ENCODE measurements around the gene CCDC167.

DNA sequence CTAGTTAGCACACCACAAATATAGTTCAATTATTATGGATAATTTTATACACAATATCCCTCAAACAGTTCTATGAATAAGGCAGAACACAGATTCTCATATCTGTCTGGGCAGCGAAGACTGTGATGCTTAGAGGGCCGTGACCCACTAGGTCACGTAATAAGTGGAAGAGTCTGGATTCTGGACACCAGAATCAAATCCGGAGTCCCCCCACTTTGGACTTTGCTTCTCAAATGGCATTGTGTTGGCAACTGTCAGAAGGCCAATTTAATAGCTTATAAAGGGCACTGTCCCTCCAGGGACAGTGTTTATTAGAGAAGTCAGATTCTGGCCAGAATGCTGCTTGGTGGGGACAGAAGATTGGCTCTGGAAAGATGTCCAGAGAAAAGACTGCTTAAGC lies 6.8 kb upstream of the CCDC167 start:
- TF ChIP-seq POLR2A (IDR thresholded peaks at IDR 0.05) (no peak), CTCF (IDR thresholded peaks at IDR 0.05) (no peak)

Measured in sigmoid colon (tissue), 3 donors.